Keratinocyte (primary cell): Measurements from ENCODE around the gene MCRIP2. TPM values are rescaled to one million over a fixed set of nuclear protein-coding genes. Genes with fewer than 3 reads are reported as not detected.

ENCODE experiments used
- DNase-seq: peaks from one replicate; pipeline ENCODE4 v3.0.0-alpha.2; 2011; ENCODE audit warnings: low read depth, missing footprints, low spot score
- FAIRE-seq: peaks from 2 replicates; lab custom pipeline; 2011; peaks lifted over from hg19 to GRCh38; lab: Jason Lieb, UNC
- H2AFZ ChIP-seq: 2 replicates; pipeline ENCODE4 v1.6.0; 2012; ENCODE audit warnings: low read length, control low read depth, inconsistent platforms; ENCODE audit not compliant: control insufficient read depth
- H3K27ac ChIP-seq: 2 replicates; pipeline ENCODE4 v1.5.1; 2011; ENCODE audit warnings: low read length; ENCODE audit not compliant: control insufficient read depth, insufficient read depth
- H3K27me3 ChIP-seq: 3 replicates; pipeline ENCODE4 v1.6.0; 2011; ENCODE audit warnings: low read length; ENCODE audit not compliant: control insufficient read depth, insufficient read depth; ENCODE audit errors: extremely low read depth
- H3K36me3 ChIP-seq, 2 experiments: 2 replicates in 1 of 2; 3 replicates in 1 of 2; pipeline ENCODE4 v1.5.1; 2011; ENCODE audit warnings: low read length in 2 of 2, mild to moderate bottlenecking in 1 of 2; ENCODE audit not compliant: control insufficient read depth in 2 of 2, insufficient read depth in 2 of 2; ENCODE audit errors: extremely low read depth in 1 of 2
- H3K4me1 ChIP-seq: 3 replicates; pipeline ENCODE4 v1.5.1; 2011; ENCODE audit warnings: low read length; ENCODE audit not compliant: control insufficient read depth, insufficient read depth; ENCODE audit errors: extremely low read depth
- H3K4me2 ChIP-seq: 3 replicates; pipeline ENCODE4 v1.6.0; 2011; ENCODE audit warnings: low read depth, low read length; ENCODE audit not compliant: control insufficient read depth, insufficient read depth; ENCODE audit errors: extremely low read depth
- H3K4me3 ChIP-seq, 3 experiments: fragments of 200-600 bp in 1 of 3; sonication (generic) in 1 of 3; 2 replicates in 2 of 3; 3 replicates in 1 of 3; pipeline ENCODE4 v1.5.1; 2011 to 2016; ENCODE audit warnings: low read length in 3 of 3, mild to moderate bottlenecking in 3 of 3, control low read depth in 2 of 3, inconsistent platforms in 1 of 3, low read depth in 1 of 3, mixed read lengths in 1 of 3, mixed run types in 1 of 3, moderate library complexity in 1 of 3; ENCODE audit not compliant: control insufficient read depth in 2 of 3, insufficient read depth in 2 of 3; ENCODE audit errors: extremely low read depth in 1 of 3
- H3K79me2 ChIP-seq: 2 replicates; pipeline ENCODE4 v1.6.0; 2012; ENCODE audit warnings: low read length; ENCODE audit not compliant: control insufficient read depth, insufficient read depth
- H3K9ac ChIP-seq: 3 replicates; pipeline ENCODE4 v1.6.0; 2011; ENCODE audit warnings: low read length; ENCODE audit not compliant: control insufficient read depth, insufficient read depth; ENCODE audit errors: extremely low read depth
- H3K9me1 ChIP-seq: 3 replicates; pipeline ENCODE4 v1.6.0; 2011; ENCODE audit warnings: low read length; ENCODE audit not compliant: control insufficient read depth, insufficient read depth; ENCODE audit errors: extremely low read depth
- H3K9me3 ChIP-seq: 2 replicates; pipeline ENCODE4 v1.5.1; 2012; ENCODE audit warnings: low read depth, low read length; ENCODE audit not compliant: control insufficient read depth
- H4K20me1 ChIP-seq: 3 replicates; pipeline ENCODE4 v1.6.0; 2011; ENCODE audit warnings: low read length; ENCODE audit not compliant: control insufficient read depth, insufficient read depth; ENCODE audit errors: extremely low read depth
- CTCF ChIP-seq, 3 experiments: IDR thresholded peaks in 1 of 3; conservative IDR thresholded peaks in 1 of 3; optimal IDR thresholded peaks in 1 of 3; 2 replicates in 2 of 3; 3 replicates in 1 of 3; pipeline versions ENCODE3 to v1.5.1; 2011; ENCODE audit warnings: low read length in 3 of 3, mild to moderate bottlenecking in 3 of 3, moderate library complexity in 2 of 3, control low read depth in 1 of 3, inconsistent platforms in 1 of 3; ENCODE audit not compliant: insufficient read depth in 2 of 3; ENCODE audit errors: extremely low read depth in 1 of 3
- EZH2 ChIP-seq: IDR thresholded peaks from one replicate; pipeline ENCODE4 v1.6.1; 2012; ENCODE audit warnings: inconsistent platforms, mild to moderate bottlenecking, low read length, moderate library complexity
- dilution Hi-C: fragments of 300-500 bp; cut with MboI; formaldehyde crosslinking; loops from one replicate; pipeline ENCODE4 v1.7.0; 2020; ENCODE audit warnings: low sequenced_read_pairs; ENCODE audit not compliant: extremely low pct_ligation_motif_present
- polyA plus RNA-seq, 5 experiments: library from polyadenylated mRNA; depleted of rRNA in 3 of 5; stranded (reverse) in 3 of 5; stranded (forward) in 1 of 5; unstranded in 1 of 5; fragments of >200 nt; gene quantifications; 1 replicate in 1 of 5; 2 replicates in 3 of 5; 3 replicates in 1 of 5; pipeline versions ENCODE4 v1.2.1 to v1.2.3, GENCODE V29; 2011 to 2012; ENCODE audit warnings: missing spikeins in 2 of 5, low read depth in 1 of 5, low replicate concordance in 1 of 5

The MCRIP2 gene
- polyA plus RNA-seq, 1 donor (not counting 4 experiments of a cell fraction or from before 2014, with no cell fraction given) = 8.1 TPM

DNA sequence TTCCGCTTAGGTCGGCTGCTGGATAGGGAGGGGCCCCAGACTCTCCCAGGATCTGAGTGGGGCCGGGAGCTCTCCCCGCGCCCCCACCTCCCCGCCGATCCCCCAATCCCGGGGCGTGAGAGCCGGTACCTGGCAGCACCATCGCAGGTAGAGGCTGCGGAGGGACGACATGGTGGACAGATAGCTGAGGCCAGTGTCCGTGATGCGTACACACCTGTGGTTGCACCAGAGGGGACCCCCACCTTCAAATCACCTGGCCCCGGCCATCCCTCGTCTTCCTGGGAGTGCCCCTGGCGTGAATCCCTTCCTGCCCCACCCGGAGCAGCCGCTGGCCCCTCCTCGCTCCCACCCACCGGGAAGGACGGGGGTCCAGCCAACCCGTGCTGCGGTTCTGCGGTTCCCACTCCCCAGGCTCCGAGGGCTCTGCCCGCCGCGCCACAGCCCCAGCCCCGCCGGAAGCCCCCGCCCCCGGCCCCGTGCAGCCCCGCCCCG is 53.3 kb downstream of the MCRIP2 start:
- Histone ChIP-seq H3K4me3 (no peak overlapping the region), H3K9me3 (no peaks in the 10 kb centered on the region), H2AFZ (no peak overlapping the region), H3K9ac (no peak overlapping the region), H3K27ac (no peak overlapping the region), H3K36me3 (no peaks in the 10 kb centered on the region), H3K9me1 (no peaks in the 10 kb centered on the region), H4K20me1 (no peaks in the 10 kb centered on the region), H3K27me3 (peaks cover 51% of the 10 kb centered on the region), H3K4me1 (peaks cover 6% of the 10 kb centered on the region), H3K79me2 (no peaks in the 10 kb centered on the region), H3K4me2 (peak overlapping the region; percentile 27)
- no peak for TF ChIP-seq EZH2
- TF ChIP-seq CTCF (optimal IDR thresholded peaks at IDR 0.05 in 1 of 3, IDR thresholded peaks at IDR 0.05 in 1 of 3, conservative IDR thresholded peaks at IDR 0.05 in 1 of 3; ENCODE audit: extremely low read depth in 1 of 3, insufficient read depth in 2 of 3, low read length in 3 of 3) = no peak
- dilution Hi-C loops = no loop called here
- FAIRE-seq = no peak
- DNase-seq = no peak

- Histone ChIP-seq H3K4me2 (peak overlapping the region; percentile 39), H3K9me1 (no peaks in the 10 kb centered on the region)
- DNase-seq = no peak
These were observed 53.9 kb downstream of the MCRIP2 start for GRCh38 chr16:695355-696089.

More at GRCh38 chr16:695355-696089, 53.9 kb downstream of the MCRIP2 start:
- TF ChIP-seq EZH2 (peak; percentile 73), CTCF (optimal IDR thresholded peaks at IDR 0.05 in 1 of 3, IDR thresholded peaks at IDR 0.05 in 1 of 3, conservative IDR thresholded peaks at IDR 0.05 in 1 of 3; ENCODE audit: extremely low read depth in 1 of 3, insufficient read depth in 2 of 3, low read length in 3 of 3) (no peak)
- no peaks in the 10 kb centered on the region for H3K79me2 ChIP-seq
- no peak overlapping the region for H3K27ac ChIP-seq
- peak overlapping the region in 1 of 3 experiments; percentile 41 for H3K4me3 ChIP-seq
- peak overlapping the region; percentile 16 for H2AFZ ChIP-seq
- H3K36me3 ChIP-seq = no peaks in the 10 kb centered on the region
- H4K20me1 ChIP-seq = no peaks in the 10 kb centered on the region
- no peak overlapping the region for H3K9ac ChIP-seq
- H3K9me3 ChIP-seq = no peaks in the 10 kb centered on the region
- H3K4me1 ChIP-seq = peaks cover 6% of the 10 kb centered on the region
- dilution Hi-C loops = no loop called here
- FAIRE-seq = peak; percentile 41
- peaks cover 57% of the 10 kb centered on the region for H3K27me3 ChIP-seq

Other genes with a start within 250 kb of the MCRIP2 start
- 140 to 246 TPM (median 141 TPM) in 3 replicates for gene NME4, start 244.6 kb upstream of the MCRIP2 start, polyA plus RNA-seq
- 14.2 to 28.1 TPM (median 18.8 TPM) in 3 replicates for gene DECR2, start 239.9 kb upstream of the MCRIP2 start, polyA plus RNA-seq
- 6.0 to 10.0 TPM (median 6.4 TPM) in 3 replicates for gene RAB11FIP3, start 216.2 kb upstream of the MCRIP2 start, polyA plus RNA-seq
- 7.9 to 15.1 TPM (median 10.7 TPM) in 3 replicates for gene CAPN15, start 114.1 kb upstream of the MCRIP2 start, polyA plus RNA-seq
- gene PRR35, start 81.4 kb upstream of the MCRIP2 start, polyA plus RNA-seq = not detected in 3 replicates
- 0.09 to 0.22 TPM (median 0.10 TPM) in 3 replicates for gene NHLRC4, start 74.8 kb upstream of the MCRIP2 start, polyA plus RNA-seq
- 11.2 to 23.3 TPM (median 16.7 TPM) in 3 replicates for gene PIGQ, start 71.9 kb upstream of the MCRIP2 start, polyA plus RNA-seq
- 4.0 to 12.3 TPM (median 4.2 TPM) in 3 replicates for gene RAB40C, start 51.8 kb upstream of the MCRIP2 start, polyA plus RNA-seq
- gene WFIKKN1, start 10.8 kb upstream of the MCRIP2 start, polyA plus RNA-seq = 0.01 to 0.04 TPM in 2 of 3 replicates, not detected in the other
- gene METTL26, start 5.5 kb upstream of the MCRIP2 start, polyA plus RNA-seq = 46.9 to 65.8 TPM (median 49.4 TPM) in 3 replicates
- gene WDR90, start 7.5 kb downstream of the MCRIP2 start, polyA plus RNA-seq = 5.9 to 9.2 TPM (median 8.2 TPM) in 3 replicates
- gene RHOT2, start 26.3 kb downstream of the MCRIP2 start, polyA plus RNA-seq = 58.7 to 97.0 TPM (median 61.7 TPM) in 3 replicates
- 0.58 to 2.7 TPM (median 0.71 TPM) in 3 replicates for gene RHBDL1, start 33.8 kb downstream of the MCRIP2 start, polyA plus RNA-seq
- gene STUB1, start 38.6 kb downstream of the MCRIP2 start, polyA plus RNA-seq = 124 to 153 TPM (median 144 TPM) in 3 replicates
- 17.8 to 29.7 TPM (median 20.1 TPM) in 3 replicates for gene JMJD8, start 42.5 kb downstream of the MCRIP2 start, polyA plus RNA-seq
- gene WDR24, start 48.6 kb downstream of the MCRIP2 start, polyA plus RNA-seq = 1.2 to 2.7 TPM (median 2.1 TPM) in 3 replicates
- gene FBXL16, start 64.0 kb downstream of the MCRIP2 start, polyA plus RNA-seq = 0.45 to 3.0 TPM (median 0.81 TPM) in 3 replicates
- 27.1 to 171 TPM (median 42.1 TPM) in 3 replicates for gene METRN, start 73.3 kb downstream of the MCRIP2 start, polyA plus RNA-seq
- 5.6 to 13.7 TPM (median 8.2 TPM) in 3 replicates for gene ANTKMT, start 79.3 kb downstream of the MCRIP2 start, polyA plus RNA-seq
- gene CCDC78, start 84.6 kb downstream of the MCRIP2 start, polyA plus RNA-seq = 2.0 to 4.1 TPM (median 2.5 TPM) in 3 replicates
- 6.8 to 30.7 TPM (median 8.0 TPM) in 3 replicates for gene HAGHL, start 85.3 kb downstream of the MCRIP2 start, polyA plus RNA-seq
- 20.1 to 31.8 TPM (median 24.9 TPM) in 3 replicates for gene CIAO3, start 99.2 kb downstream of the MCRIP2 start, polyA plus RNA-seq
- gene MSLN, start 118.9 kb downstream of the MCRIP2 start, polyA plus RNA-seq = 8.5 to 12.7 TPM (median 11.7 TPM) in 3 replicates
- 11.9 to 30.3 TPM (median 19.3 TPM) in 3 replicates for gene RPUSD1, start 146.6 kb downstream of the MCRIP2 start, polyA plus RNA-seq
- 5.7 to 6.7 TPM (median 5.7 TPM) in 3 replicates for gene CHTF18, start 146.8 kb downstream of the MCRIP2 start, polyA plus RNA-seq
- gene GNG13, start 158.9 kb downstream of the MCRIP2 start, polyA plus RNA-seq = not detected in 3 replicates